ENCODE data around the gene KRTAP5-9. TPM values are rescaled to one million over a fixed set of nuclear protein-coding genes. Genes with fewer than 3 reads are reported as not detected.
"Not testable (repeated sequence)": the region's sequence is repeated elsewhere in the genome, so short reads cannot be mapped to it uniquely, and the experiment has no call there.

KRTAP5-9 gene
- total RNA-seq, 1 donor from 2014 or later, result 0.23 TPM

GRCh38 chr11:71534711-71535608, 13.3 kb upstream of the KRTAP5-9 start:
- peak; percentile 46 for DNase-seq (ENCODE audit: low spot score)

- no peak for DNase-seq (ENCODE audit: low spot score)
These were observed 12.4 kb upstream of the KRTAP5-9 start for GRCh38 chr11:71535825-71536224.

- DNase-seq (ENCODE audit: low spot score), result no peak
These were observed 10.7 kb upstream of the KRTAP5-9 start for GRCh38 chr11:71537537-71537936.

GRCh38 chr11:71537977-71538665, 10.1 kb upstream of the KRTAP5-9 start, which contains the start of gene KRTAP5-8:
Gene KRTAP5-8, plus strand, starts transcription at chr11:71538025. Its CDS starts 31 bp downstream, at chr11:71538056.
- DNase-seq (ENCODE audit: low spot score), result not testable (repeated sequence)

- DNase-seq (ENCODE audit: low spot score), result no peak
These were observed 9.6 kb upstream of the KRTAP5-9 start for GRCh38 chr11:71538666-71538990.

GRCh38 chr11:71539017-71539416, 9.2 kb upstream of the KRTAP5-9 start:
- no peak for DNase-seq (ENCODE audit: low spot score)

GRCh38 chr11:71539971-71540370, 8.2 kb upstream of the KRTAP5-9 start:
- DNase-seq (ENCODE audit: low spot score), result not testable (repeated sequence)

GRCh38 chr11:71540521-71541304, 7.5 kb upstream of the KRTAP5-9 start:
- DNase-seq (ENCODE audit: low spot score), result not testable (repeated sequence)

GRCh38 chr11:71542382-71542781, 5.8 kb upstream of the KRTAP5-9 start:
- DNase-seq (ENCODE audit: low spot score), result no peak

- DNase-seq (ENCODE audit: low spot score), result no peak
These were observed 5.1 kb upstream of the KRTAP5-9 start for GRCh38 chr11:71542879-71543777.

GRCh38 chr11:71543866-71544265, 4.4 kb upstream of the KRTAP5-9 start:
- no peak for DNase-seq (ENCODE audit: low spot score)

GRCh38 chr11:71544525-71545214, 3.5 kb upstream of the KRTAP5-9 start:
- no peak for DNase-seq (ENCODE audit: low spot score)

GRCh38 chr11:71545405-71545966, 2.7 kb upstream of the KRTAP5-9 start:
- no peak for DNase-seq (ENCODE audit: low spot score)

GRCh38 chr11:71548716-71549151, 514 bp downstream of the KRTAP5-9 start:
- DNase-seq (ENCODE audit: low spot score), result no peak

GRCh38 chr11:71551711-71552110, 3.5 kb downstream of the KRTAP5-9 start:
- no peak for DNase-seq (ENCODE audit: low spot score)

- no peak for DNase-seq (ENCODE audit: low spot score)
These were observed 6.8 kb downstream of the KRTAP5-9 start for GRCh38 chr11:71554996-71555395.

GRCh38 chr11:71555508-71555907, 7.3 kb downstream of the KRTAP5-9 start:
- no peak for DNase-seq (ENCODE audit: low spot score)

GRCh38 chr11:71556018-71556417, 7.8 kb downstream of the KRTAP5-9 start:
- no peak for DNase-seq (ENCODE audit: low spot score)

GRCh38 chr11:71557257-71557656, 9.0 kb downstream of the KRTAP5-9 start:
- DNase-seq (ENCODE audit: low spot score), result no peak

GRCh38 chr11:71558996-71559395, 10.8 kb downstream of the KRTAP5-9 start:
- no peak for DNase-seq (ENCODE audit: low spot score)

All from mucosa of gallbladder (tissue), 1 donor.